Cardiac fibroblast (primary cell): ENCODE results near the gene AP3M1.

Source experiments
- DNase-seq, 2 donors: peaks; one replicate each; pipeline versions ENCODE4 v3.0.0 to v3.0.0-alpha.2; 2010; ENCODE audit warnings: low read depth in 2 of 2
- H3K4me3 ChIP-seq, 2 donors: replicated peaks in 1 of 2; 1 replicate in 1 of 2; 2 replicates in 1 of 2; pipeline ENCODE4 v1.5.1; 2011; ENCODE audit warnings: low read depth in 2 of 2, low read length in 2 of 2, mild to moderate bottlenecking in 2 of 2, moderate library complexity in 1 of 2
- CTCF ChIP-seq: IDR thresholded peaks from one replicate; pipeline ENCODE4 v1.5.1; 2011; ENCODE audit warnings: low read depth, mild to moderate bottlenecking, low read length, inconsistent platforms

AP3M1 gene

GRCh38 chr10:74187237-74187636 is 36.6 kb upstream of the AP3M1 start:
- H3K4me3 ChIP-seq, result no peak overlapping the region
- peak in 1 of 2 donors; percentile 21 for DNase-seq
- TF ChIP-seq CTCF, result no peak

GRCh38 chr10:74186678-74187077 is 36.0 kb upstream of the AP3M1 start:
- H3K4me3 ChIP-seq, result no peak overlapping the region
- peak in 1 of 2 donors; percentile 36 for DNase-seq
- no peak for TF ChIP-seq CTCF

- no peak overlapping the region for H3K4me3 ChIP-seq
- no peak for TF ChIP-seq CTCF
Measured at GRCh38 chr10:74179111-74179710, 28.6 kb upstream of the AP3M1 start.

GRCh38 chr10:74178042-74178791 is 27.6 kb upstream of the AP3M1 start:
- H3K4me3 ChIP-seq, result no peak overlapping the region
- DNase-seq, result no peak
- no peak for TF ChIP-seq CTCF

More at GRCh38 chr10:74179111-74179710, 28.6 kb upstream of the AP3M1 start:
- no peak for DNase-seq

- TF ChIP-seq CTCF, result no peak
- peak; percentile 23 to 53 for DNase-seq
Measured at GRCh38 chr10:74177140-74177677, 26.6 kb upstream of the AP3M1 start.

GRCh38 chr10:74176380-74177139 is 25.9 kb upstream of the AP3M1 start:
- DNase-seq, result peak; percentile 94 to 95
- TF ChIP-seq CTCF, result no peak
- H3K4me3 ChIP-seq, result peak overlapping the region; percentile 96 to 97

More at GRCh38 chr10:74177140-74177677, 26.6 kb upstream of the AP3M1 start:
- peak overlapping the region; percentile 96 to 97 for H3K4me3 ChIP-seq
